VCaP (cell line): ENCODE measurements around the gene EMP2.

Experiments
- H3K27ac ChIP-seq: fragments of 450-650 bp; 2 replicates; pipeline ENCODE4 v1.5.1; 2017
- CTCF ChIP-seq: fragments of 450-650 bp; conservative IDR thresholded peaks from 2 replicates; pipeline ENCODE4 v1.5.1; 2017; ENCODE audit warnings: mild to moderate bottlenecking, moderate library complexity

The EMP2 gene

GRCh38 chr16:10581507-10581906, 1.1 kb upstream of the EMP2 start:
- no peak for TF ChIP-seq CTCF
- H3K27ac ChIP-seq: no peak overlapping the region

- H3K27ac ChIP-seq: peak overlapping the region; percentile 68; the same call in 1 of the 2 replicates
- no peak for TF ChIP-seq CTCF
Observed at GRCh38 chr16:10580883-10581247, 467 bp upstream of the EMP2 start.

- TF ChIP-seq CTCF: no peak
- H3K27ac ChIP-seq: peak overlapping the region; percentile 68; the same call in 1 of the 2 replicates
Observed at GRCh38 chr16:10579575-10579964, 828 bp downstream of the EMP2 start.

- peak overlapping the region; percentile 68; the same call in 1 of the 2 replicates for H3K27ac ChIP-seq
- no peak for TF ChIP-seq CTCF
Observed at GRCh38 chr16:10578474-10579316, 1.7 kb downstream of the EMP2 start.

GRCh38 chr16:10577305-10578202, 2.8 kb downstream of the EMP2 start:
- H3K27ac ChIP-seq: no peak overlapping the region
- no peak for TF ChIP-seq CTCF

GRCh38 chr16:10576390-10577304, 3.8 kb downstream of the EMP2 start:
- no peak for TF ChIP-seq CTCF
- H3K27ac ChIP-seq: no peak overlapping the region
